A549 (cell line): Measurements from ENCODE around the gene CMTM3. TPM values are rescaled to one million over a fixed set of nuclear protein-coding genes. Genes with fewer than 3 reads are reported as not detected.
"Not testable (repeated sequence)": the region's sequence is repeated elsewhere in the genome, so short reads cannot be mapped to it uniquely, and the experiment has no call there.

Experiments
- ATAC-seq, 2 experiments: fragments of 200-7000 bp in 1 of 2; fragments of >200 bp in 1 of 2; cut with Nextera tagmentation in 1 of 2; cut with Tn5 transposase in 1 of 2; 3 replicates each; pipeline versions ENCODE4 v1.8.0 to v1.9.1; 2018 to 2020; ENCODE audit warnings: mild to moderate bottlenecking in 1 of 2, moderate library complexity in 1 of 2
- CTCF ChIA-PET: fragments of 300-600 bp; sonication (Branson Sonifier 250); formaldehyde crosslinking; extraction: SDS; loops from one replicate; lab custom pipeline; 2021; ENCODE audit warnings: antibody characterized with exemption, inconsistent platforms; lab: Yijun Ruan, JAX
- POLR2A ChIA-PET: fragments of 350-600 bp; formaldehyde crosslinking; extraction: SDS; loops from one replicate; lab custom pipeline; 2021; ENCODE audit warnings: antibody characterized with exemption, inconsistent platforms; lab: Yijun Ruan, JAX
- DNase-seq, 2 experiments: peaks; one replicate each; pipeline versions ENCODE4 v3.0.0 to v3.0.0-alpha.2; 2011 to 2016; ENCODE audit warnings: low read depth in 1 of 2, low spot score in 1 of 2
- FAIRE-seq: peaks from 2 replicates; lab custom pipeline; 2011; peaks lifted over from hg19 to GRCh38; lab: Jason Lieb, UNC
- H3K27ac ChIP-seq, 2 experiments: fragments of >200 bp; sonication (Bioruptor Twin); formaldehyde crosslinking; 3 replicates each; pipeline ENCODE4 v1.5.1; 2016 to 2017
- H3K4me1 ChIP-seq: fragments of >200 bp; sonication (Bioruptor Twin); formaldehyde crosslinking; 3 replicates; pipeline ENCODE4 v1.6.1; 2016
- H3K4me2 ChIP-seq: fragments of >200 bp; sonication (Bioruptor Twin); formaldehyde crosslinking; 3 replicates; pipeline ENCODE4 v1.6.1; 2016
- H3K4me3 ChIP-seq: fragments of >200 bp; sonication (Bioruptor Twin); formaldehyde crosslinking; 3 replicates; pipeline ENCODE4 v1.5.1; 2016
- H3K9me3 ChIP-seq: fragments of >200 bp; sonication (Bioruptor Twin); formaldehyde crosslinking; 3 replicates; pipeline ENCODE4 v1.6.1; 2016
- CEBPB ChIP-seq, 2 experiments: fragments of >200 bp in 1 of 2; sonication (Bioruptor Twin) in 1 of 2; formaldehyde crosslinking in 1 of 2; IDR thresholded peaks; 2 replicates each; pipeline ENCODE4 v1.6.1; 2012 to 2016
- FOXS1 ChIP-seq: fragments of 250-450 bp; sonication (Bioruptor Pico); IDR thresholded peaks from 2 replicates; pipeline ENCODE4 v1.5.0; 2020; ENCODE audit warnings: mild to moderate bottlenecking, moderate library complexity
- HEYL ChIP-seq: fragments of 250-450 bp; sonication (Bioruptor Pico); IDR thresholded peaks from 2 replicates; pipeline ENCODE4 v1.8.0; 2021; ENCODE audit warnings: mild to moderate bottlenecking, moderate library complexity
- HOXA7 ChIP-seq: fragments of 250-450 bp; sonication (Bioruptor Pico); IDR thresholded peaks from 2 replicates; pipeline ENCODE4 v1.5.0; 2020; ENCODE audit warnings: mild to moderate bottlenecking, moderate library complexity
- JUNB ChIP-seq: fragments of >200 bp; sonication (Bioruptor Twin); formaldehyde crosslinking; IDR thresholded peaks from 2 replicates; pipeline ENCODE4 v1.6.1; 2016
- POLR2AphosphoS2 ChIP-seq: conservative IDR thresholded peaks from 2 replicates; pipeline ENCODE4 v1.6.1; 2012; ENCODE audit warnings: low read length, improper control_type of control experiment, inconsistent platforms
- REST ChIP-seq: fragments of 200-600 bp; sonication (generic); IDR thresholded peaks from 2 replicates; pipeline ENCODE4 v1.6.1; 2016; ENCODE audit warnings: antibody characterized with exemption, mild to moderate bottlenecking, moderate library complexity
- SREBF2 ChIP-seq: fragments of 450-650 bp; IDR thresholded peaks from 2 replicates; pipeline ENCODE4 v1.6.1; 2014; ENCODE audit warnings: mild to moderate bottlenecking, moderate library complexity
- TP53 ChIP-seq: fragments of 250-450 bp; sonication (Bioruptor Pico); IDR thresholded peaks from 2 replicates; pipeline ENCODE4 v1.5.0; 2021; ENCODE audit warnings: mild to moderate bottlenecking, moderate library complexity
- USF2 ChIP-seq: fragments of 450-650 bp; IDR thresholded peaks from 2 replicates; pipeline ENCODE4 v1.6.1; 2014; ENCODE audit warnings: antibody characterized with exemption
- WGBS: methylation state at CpG from one replicate; pipeline ENCODE4 v1.1.6; 2017; ENCODE audit errors: missing lambda C conversion rate; 5-methylcytosine and 5-hydroxymethylcytosine counted together
- polyA plus RNA-seq, 4 experiments: library from polyadenylated mRNA; depleted of rRNA in 3 of 4; stranded (reverse); fragments of >200 nt; fragmentation: RNase III in 1 of 4; extraction: RNeasy Plus Mini Kit Qiagen cat#74134 plus additional on column Dnase treatment in 1 of 4; gene quantifications; 2 replicates in 3 of 4; 3 replicates in 1 of 4; pipeline ENCODE4 v1.2.3, GENCODE V29; 2011 to 2017
- TF ChIP-seq, protein P1 (sequence below): fragments of 150-350 bp; IDR thresholded peaks from 2 replicates; pipeline ENCODE4 v1.6.1; 2014; ENCODE audit warnings: low read depth, mild to moderate bottlenecking, low read length

Gene CMTM3
- polyA plus RNA-seq, 2 of the 4 experiments (the other 2 are of a cell fraction): 36.0 to 36.1 TPM

- no peak for ATAC-seq
- FAIRE-seq: no peak
- 88% methylated on average over 5 of the region's 5 CpGs for WGBS
- no peaks in the 10 kb centered on the region for H3K9me3 ChIP-seq
- H3K4me3 ChIP-seq: no peak overlapping the region
- no peak overlapping the region for H3K4me2 ChIP-seq
- ChIA-PET CTCF (interaction anchor here (0.6 to 1.5 kb wide), 4 partner anchors 9 to 49 kb away, joined by 3 to 8 read pairs (median 4); no protein-coding TSS in a partner anchor), POLR2A (no interaction called here)
- no peak for DNase-seq
- TF ChIP-seq FOXS1 (no peak), POLR2AphosphoS2 (no peak), REST (no peak), HEYL (CRISPR knock-in tag) (no peak), SREBF2 (no peak), USF2 (no peak), HOXA7 (CRISPR knock-in tag) (no peak), CEBPB (IDR thresholded peaks at IDR 0.05) (no peak), TP53 (CRISPR knock-in tag) (no peak)
- TF ChIP-seq, protein P1, sequence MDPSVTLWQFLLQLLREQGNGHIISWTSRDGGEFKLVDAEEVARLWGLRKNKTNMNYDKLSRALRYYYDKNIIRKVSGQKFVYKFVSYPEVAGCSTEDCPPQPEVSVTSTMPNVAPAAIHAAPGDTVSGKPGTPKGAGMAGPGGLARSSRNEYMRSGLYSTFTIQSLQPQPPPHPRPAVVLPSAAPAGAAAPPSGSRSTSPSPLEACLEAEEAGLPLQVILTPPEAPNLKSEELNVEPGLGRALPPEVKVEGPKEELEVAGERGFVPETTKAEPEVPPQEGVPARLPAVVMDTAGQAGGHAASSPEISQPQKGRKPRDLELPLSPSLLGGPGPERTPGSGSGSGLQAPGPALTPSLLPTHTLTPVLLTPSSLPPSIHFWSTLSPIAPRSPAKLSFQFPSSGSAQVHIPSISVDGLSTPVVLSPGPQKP: no peak
- no peak overlapping the region for H3K27ac ChIP-seq
- H3K4me1 ChIP-seq: no peaks in the 10 kb centered on the region
These were observed 25.4 kb downstream of the CMTM3 start for GRCh38 chr16:66629856-66630255.

DNA sequence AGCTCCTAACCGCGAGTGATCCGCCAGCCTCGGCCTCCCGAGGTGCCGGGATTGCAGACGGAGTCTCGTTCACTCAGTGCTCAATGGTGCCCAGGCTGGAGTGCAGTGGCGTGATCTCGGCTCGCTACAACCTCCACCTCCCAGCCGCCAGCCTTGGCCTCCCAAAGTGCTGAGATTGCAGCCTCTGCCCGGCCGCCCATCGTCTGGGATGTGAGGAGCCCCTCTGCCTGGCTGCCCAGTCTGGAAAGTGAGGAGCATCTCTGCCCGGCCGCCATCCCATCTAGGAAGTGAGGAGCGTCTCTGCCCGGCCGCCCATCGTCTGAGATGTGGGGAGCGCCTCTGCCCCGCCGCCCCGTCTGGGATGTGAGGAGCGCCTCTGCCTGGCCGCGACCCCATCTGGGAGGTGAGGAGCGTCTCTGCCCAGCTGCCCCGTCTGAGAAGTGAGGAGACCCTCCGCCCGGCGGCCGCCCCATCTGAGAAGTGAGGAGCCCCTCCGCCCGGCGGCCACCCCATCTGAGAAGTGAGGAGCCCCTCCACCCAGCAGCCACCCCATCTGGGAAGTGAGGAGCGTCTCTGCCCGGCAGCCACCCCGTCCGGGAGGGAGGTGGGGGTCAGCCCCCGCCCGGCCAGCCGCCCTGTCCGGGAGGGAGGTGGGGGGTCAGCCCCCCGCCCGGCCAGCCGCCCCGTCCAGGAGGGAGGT, 26.2 kb downstream of the CMTM3 start:
- CTCF ChIA-PET: interaction anchor here (1.4 to 1.5 kb wide), 2 partner anchors 8 to 20 kb away, joined by 4 to 8 read pairs; no protein-coding TSS in a partner anchor
- POLR2A ChIA-PET, H3K9me3 ChIP-seq, ATAC-seq, FAIRE-seq, H3K27ac ChIP-seq, H3K4me3 ChIP-seq, H3K4me2 ChIP-seq, H3K4me1 ChIP-seq, DNase-seq: not testable (repeated sequence)
- no CpG with 5 or more reads among the region's 49 CpGs for WGBS

DNA sequence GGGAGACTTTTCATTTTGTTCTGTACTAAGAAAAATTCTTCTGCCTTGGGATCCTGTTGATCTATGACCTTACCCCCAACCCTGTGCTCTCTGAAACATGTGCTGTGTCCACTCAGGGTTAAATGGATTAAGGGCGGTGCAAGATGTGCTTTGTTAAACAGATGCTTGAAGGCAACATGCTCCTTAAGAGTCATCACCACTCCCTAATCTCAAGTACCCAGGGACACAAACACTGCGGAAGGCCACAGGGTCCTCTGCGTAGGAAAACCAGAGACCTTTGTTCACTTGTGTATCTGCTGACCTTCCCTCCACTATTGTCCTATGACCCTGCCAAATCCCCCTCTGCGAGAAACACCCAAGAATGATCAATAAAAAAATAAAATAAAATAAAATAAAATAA, 27.1 kb downstream of the CMTM3 start:
- H3K4me2 ChIP-seq, H3K4me1 ChIP-seq, ATAC-seq, H3K27ac ChIP-seq, FAIRE-seq, POLR2A ChIA-PET, CTCF ChIA-PET, DNase-seq, H3K4me3 ChIP-seq, H3K9me3 ChIP-seq: not testable (repeated sequence)
- 85% methylated on average over 3 of the region's 4 CpGs for WGBS

DNA sequence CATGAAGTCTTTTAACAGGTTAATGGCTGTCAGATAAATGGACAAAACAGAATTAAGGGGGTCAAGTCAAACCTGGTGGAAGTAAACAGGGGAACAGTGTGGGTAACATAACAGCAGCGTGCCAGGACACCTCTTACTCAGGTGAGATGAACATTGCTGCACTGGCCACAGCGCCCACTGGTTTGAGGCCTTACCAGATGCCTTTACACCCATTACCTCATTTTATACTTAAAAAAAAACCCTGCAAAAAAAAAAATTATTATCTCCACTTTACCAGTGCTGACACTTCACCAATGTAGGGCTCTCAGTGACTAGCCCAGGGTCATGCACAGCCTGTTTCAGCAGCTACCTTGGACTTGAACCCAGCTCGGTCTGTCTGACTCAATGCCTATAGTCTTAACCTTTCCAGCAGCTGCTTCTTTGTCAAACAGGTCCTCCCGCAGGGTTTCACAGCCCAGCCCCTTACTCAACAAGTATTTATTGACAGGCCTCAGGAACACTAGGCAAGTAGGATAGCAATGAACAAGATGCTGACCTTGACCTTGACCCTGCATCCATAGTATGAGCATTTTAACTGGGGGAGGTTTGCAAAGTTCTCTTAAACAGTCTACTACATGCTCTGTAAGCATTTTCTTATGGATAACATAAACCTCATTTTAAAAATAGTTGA, 30.2 kb downstream of the CMTM3 start:
- Histone ChIP-seq H3K9me3 (no peaks in the 10 kb centered on the region), H3K4me3 (no peak overlapping the region), H3K27ac (no peak overlapping the region), H3K4me2 (no peak overlapping the region), H3K4me1 (no peaks in the 10 kb centered on the region)
- CTCF ChIA-PET: interaction anchor here (1.1 to 3.4 kb wide), 4 partner anchors 16 to 233 kb away, joined by 4 to 29 read pairs (median 5); no protein-coding TSS in a partner anchor
- DNase-seq (no peak), FAIRE-seq (no peak), ATAC-seq (no peak)
- TF ChIP-seq JUNB: no peak
- 98% methylated on average over 4 of the region's 4 CpGs for WGBS
- POLR2A ChIA-PET: no interaction called here
